NCI-H2196 treated with DMSO at 0.1 percent for 48 hours (cell line): Measurements from ENCODE around the gene SYT15.
"Not testable (repeated sequence)": the region's sequence is repeated elsewhere in the genome, so short reads cannot be mapped to it uniquely, and the experiment has no call there.

Source experiments
- DNase-seq: peaks from one replicate; lab custom pipeline; 2025; ENCODE audit not compliant: unreplicated experiment; lab: John Stamatoyannopoulos, UW

Gene SYT15

DNA sequence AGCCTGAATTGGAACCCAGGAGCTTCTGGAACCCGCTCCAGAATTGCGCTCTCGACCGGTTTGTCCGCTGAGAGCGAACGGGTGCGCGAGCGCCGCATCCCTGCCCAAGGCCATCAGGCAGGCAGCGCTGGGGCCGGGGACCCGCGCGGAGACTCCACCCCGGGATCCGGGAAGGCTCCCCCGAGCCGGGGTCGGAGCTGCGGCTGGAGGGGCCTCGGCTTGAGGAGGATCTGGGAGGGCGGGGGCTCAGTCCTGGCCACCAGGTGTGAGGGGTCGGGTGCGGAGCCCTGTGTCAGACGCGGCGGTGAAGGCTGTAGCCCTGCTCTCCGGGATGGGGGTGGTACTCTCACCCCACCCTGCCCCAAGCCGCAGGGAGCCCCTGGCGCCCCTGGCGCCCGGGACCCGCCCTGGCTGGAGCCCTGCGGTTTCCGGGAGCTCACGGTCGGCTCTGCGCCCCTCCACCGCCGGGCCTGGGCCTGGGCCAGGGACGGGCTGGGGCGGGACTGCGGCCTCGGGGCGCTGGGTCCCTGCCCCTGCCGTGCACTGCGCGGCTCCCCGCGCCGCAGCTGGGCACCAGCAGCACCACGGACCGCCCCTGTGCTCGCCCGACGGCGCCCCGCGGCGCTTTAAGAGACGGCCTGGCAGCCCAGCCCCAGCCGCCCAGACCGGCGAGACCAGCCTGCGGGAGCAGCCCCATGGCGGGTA is at the start of gene SYT15:
TSS of gene SYT15 (plus strand) at position 655 of the 705 bp plus-strand sequence. CDS start at position 696, 41 bp downstream.
- not testable (repeated sequence) for DNase-seq

DNA sequence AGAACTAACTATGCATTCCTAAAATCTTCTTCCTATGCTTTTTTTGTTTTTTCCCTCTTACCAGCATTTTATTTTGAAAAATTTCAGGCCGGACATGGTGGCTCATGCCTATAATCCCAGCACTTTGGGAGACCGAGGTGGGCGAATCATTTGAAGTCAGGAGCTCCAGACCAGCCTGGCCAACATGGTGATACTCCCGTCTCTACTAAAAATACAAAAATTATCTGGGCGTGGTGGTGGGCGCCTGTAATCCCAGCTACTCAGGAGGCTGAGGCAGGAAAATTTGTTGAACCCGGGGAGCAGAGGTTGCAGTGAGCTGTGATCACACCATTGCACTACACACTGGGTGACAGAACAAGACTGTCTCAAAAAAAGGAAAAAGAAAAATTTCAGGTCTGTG is 49.2 kb upstream of the SYT15 start:
- not testable (repeated sequence) for DNase-seq

DNA sequence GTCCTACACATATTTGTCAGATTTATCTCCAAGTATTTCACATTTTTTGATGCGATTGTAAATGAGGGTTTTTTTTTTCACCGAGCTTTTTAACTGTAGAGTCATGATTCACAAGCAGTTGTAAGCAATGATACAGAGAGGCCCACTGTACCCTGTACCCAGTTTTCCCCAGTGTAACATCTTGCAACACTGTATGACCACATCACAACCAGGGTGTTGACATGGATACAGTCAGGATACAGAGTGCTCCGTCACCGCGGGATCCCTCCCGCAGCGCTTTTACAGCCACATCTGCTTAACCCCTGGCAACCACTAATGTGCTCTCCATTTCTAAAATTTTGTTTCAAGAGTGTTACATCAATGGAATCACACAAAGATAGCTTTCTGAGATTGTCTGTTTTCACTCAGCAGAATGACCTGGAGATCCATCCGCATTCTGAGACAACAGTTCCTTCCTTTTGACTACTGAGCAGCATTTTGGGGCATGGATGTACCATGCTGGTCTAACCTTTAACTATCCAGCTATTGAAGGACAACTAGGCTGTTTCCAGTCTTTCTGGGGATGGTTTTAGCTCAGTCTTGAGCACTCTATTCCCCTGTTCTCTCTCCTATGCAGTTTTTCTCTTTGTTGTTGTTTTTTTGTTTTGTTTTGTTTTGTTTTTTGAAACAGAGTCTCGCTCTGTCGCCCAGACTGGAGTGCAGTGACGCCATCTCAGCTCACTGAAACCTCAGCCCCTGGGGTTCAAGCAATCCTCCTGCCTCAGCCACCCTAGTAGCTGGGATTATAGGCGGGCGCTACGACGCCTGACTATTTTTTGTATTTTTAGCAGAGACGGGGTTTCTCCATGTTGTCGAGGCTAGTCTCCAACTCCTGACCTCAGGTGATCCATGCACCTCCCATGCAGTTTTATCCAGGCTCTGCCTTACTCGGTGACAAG is 48.4 kb upstream of the SYT15 start:
- no peak for DNase-seq

DNA sequence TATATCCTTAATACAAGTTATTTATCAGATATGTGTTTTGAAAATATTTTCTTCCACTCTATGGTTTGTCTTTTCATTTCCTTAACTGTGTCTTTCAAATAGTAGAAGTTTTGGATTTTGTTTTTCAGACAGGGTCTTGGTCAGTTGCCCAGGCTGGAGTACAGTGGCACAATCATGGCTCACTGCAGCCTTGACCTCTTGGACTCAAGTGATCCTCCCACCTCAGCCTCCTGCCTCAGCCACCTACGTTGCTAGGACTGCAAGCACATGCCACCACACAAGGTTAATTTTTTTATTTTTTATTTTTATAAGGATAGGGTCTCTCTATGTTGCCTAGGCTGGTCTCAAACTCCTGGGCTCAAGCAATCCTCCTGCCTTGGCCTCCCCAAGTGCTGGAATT is 46.7 kb upstream of the SYT15 start:
- not testable (repeated sequence) for DNase-seq

DNA sequence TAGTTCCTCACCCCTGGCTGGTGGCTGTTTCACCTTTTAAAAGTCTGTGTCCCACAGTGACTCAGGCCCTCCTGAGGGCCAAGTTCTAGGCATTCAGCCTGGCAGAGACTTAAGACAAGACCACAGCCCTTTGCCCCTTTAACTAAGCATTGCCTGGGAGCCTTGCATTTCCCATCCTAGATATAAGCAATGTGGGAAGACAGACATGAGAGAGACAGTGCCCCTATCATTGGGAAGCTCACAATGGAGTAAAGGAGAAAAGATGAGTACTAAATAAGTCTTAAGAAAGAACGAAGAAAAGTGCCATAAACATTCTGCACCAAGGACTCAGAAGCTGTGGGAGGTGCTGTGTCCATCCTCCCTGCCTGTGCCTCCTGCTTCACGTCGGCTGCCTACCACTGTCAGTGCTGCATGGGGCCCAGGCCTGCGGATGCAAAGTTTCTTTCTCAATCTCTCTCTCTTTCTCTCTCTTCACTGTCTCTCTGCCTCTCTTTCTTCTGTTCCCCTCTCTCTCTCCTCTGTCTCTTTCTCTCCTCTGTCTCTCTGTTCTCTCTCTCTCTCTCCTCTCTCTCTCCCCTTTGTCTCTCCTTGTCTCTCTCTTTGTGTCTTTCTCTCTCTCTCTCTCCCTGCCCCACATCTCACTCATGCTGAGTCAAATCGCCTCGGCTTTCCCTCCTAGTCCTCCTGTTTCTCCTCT is 44.0 kb upstream of the SYT15 start:
- no peak for DNase-seq

DNA sequence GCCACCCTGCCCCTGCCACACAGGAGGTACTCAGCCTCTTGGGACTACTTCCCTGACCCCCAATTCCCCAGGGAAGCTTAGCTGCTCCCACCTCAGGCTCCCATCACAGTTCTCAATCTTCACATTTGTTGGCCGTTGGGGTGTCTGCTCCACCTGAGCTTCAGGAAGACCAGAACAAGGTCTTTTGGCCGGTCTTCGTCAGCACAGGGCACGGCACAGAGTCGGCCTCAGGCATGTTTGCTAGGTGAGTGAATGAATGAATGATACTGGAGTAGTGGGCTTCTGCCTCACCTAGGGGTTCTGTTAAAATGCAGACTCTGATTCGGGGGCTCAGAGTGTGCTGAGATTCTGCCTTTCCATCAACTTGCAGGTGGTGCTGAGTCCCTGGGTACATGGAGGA is 42.8 kb upstream of the SYT15 start:
- no peak for DNase-seq

DNA sequence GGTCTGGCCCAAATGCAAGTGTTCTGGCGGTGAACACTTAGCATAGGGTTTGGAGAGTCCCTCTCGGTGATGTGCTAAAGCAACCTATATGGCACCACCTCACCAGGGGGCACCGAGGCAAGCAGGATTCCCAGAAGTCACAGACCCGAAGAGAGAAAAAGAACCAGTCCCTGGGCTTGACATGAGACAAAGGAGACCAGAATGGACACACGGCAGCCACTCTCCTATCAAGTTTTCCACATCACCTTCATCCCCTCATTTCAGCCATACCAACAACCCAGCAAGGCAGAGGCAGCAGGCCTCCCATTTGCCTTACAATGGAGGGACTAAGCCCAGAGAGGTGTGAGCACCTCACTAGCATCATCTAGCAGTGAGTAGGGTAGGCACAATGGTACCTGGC is 42.1 kb upstream of the SYT15 start:
- no peak for DNase-seq

DNA sequence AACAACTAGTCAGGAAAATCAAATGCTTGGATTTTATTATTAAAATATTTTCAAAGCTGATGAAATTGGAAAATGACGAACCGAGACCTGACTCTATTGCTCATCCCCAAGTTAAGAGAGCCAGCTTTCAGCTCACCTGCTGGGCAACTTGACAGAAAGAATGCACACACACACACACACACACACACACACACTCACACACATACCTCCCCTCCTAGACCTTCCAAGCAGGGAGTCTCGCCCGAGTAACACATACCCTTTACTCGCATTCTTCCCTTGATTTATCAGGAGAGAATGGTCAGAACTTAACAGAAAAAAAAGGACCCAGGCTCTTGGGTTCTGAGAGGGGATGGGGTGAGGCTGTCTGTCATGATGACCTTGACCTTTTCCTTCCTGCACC is 41.6 kb upstream of the SYT15 start:
- DNase-seq, result no peak

DNA sequence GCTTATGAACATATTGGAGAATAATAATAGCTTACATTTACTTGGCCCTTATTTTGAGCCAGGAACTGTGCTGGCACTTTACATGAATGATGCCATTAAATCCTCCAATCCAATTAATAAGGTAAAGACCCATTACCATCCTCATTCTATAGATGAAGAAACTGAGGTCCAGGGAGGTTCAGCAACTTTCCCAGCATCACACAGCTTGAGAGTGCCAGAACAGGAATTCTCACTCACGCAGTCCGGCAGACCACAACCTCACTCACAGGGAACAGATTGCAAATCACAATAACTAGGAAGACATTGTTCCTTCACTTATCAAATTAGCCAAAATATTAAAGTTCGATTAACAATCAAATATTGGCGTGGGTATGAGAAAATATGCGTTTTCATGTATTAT is 40.8 kb upstream of the SYT15 start:
- DNase-seq, result no peak

DNA sequence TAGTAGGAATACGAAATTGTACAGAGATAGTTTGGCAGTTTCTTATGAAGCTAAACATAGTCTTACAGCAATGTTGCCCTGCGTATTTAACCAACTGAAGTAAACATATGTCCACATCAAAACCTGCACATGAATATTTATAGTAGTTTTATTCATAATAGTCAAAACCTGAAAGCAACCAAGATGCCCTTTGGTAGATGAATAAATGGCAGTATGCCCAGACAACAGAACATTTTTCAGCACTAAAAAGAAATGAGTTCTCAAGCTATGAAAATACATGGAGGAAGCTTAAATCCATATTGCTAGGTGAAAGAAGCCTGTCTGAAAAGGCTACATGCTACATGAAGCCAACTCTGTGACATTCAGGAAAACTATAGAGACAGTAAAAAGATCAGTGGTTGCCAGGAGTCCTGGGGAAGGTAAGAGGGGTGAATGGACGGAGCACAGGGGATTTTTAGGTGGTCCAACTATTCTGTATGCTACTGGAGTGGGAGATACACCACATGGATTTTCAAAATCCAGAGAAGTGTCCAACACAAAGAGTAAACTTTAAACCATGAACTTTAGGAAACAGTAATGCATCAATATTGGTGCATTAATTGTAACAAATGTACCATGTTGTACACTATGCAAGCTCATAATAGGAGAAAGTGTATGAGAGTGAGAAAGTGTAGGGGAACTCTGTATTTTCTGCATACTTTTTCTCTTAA is 40.1 kb upstream of the SYT15 start:
- DNase-seq, result no peak

DNA sequence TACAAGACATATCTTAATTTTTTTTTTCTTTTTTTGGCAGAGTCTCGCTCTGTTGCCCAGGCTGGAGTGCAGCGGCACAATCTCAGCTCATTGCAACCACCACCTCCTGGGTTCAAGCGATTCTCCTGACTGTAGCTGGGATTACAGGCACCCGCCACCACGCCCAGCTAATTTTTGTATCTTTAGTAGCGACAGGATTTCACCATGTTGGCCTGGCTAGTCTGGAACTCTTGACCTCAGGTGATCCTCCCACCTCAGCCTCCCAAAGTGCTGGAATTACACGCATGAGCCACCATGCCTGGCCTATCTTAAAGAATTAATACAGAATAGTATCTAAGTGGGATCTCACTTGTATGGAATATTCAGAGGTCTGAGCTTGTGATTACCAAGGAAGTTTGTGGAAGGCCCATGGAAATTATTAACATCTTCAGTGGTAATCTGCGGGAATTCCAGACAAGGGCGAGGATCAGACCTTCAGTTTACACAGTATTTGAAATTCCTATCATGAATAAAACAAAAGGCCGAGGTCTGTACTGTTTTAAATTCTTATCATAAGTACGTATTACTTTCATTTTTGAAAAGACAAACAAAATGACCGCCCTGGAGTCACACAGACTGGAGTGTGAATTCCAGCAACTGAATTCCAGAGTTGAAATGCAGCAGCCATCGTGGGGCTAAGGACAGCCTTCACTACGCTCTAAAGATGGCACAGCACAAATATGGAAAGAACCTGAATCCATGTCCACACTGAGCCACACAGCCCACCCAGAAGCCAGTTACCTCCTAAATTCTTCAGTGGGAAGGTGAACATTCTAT is 39.1 kb upstream of the SYT15 start:
- no peak for DNase-seq

DNA sequence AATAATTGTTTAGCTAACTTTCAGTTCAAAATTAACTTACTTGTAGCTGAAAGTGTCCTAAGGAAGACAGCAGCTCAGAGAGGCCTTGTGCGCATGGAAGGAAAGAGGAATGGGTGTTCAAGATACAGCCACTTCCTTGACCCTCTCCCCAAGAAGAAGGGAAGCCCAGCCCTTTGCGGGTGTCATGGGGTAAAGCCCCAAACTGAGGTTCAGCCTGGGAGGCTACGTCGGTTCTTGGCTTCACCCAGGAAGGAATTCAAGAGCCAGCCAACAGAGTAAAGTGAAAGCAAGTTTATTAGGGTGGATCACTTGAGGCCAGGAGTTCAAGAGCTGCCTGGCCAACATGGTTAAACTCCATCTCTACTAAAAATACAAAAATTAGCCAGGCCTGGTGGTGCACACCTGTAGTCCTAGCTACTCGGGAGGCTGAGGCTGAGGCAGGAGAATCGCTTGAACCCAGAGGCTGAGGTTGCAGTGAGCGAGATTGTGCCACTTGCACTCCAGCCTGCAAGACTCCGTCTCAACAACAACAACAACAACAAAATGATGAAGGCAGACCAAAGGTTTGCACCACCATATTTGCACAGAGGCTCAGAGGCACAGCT is 38.4 kb upstream of the SYT15 start:
- DNase-seq, result no peak

DNA sequence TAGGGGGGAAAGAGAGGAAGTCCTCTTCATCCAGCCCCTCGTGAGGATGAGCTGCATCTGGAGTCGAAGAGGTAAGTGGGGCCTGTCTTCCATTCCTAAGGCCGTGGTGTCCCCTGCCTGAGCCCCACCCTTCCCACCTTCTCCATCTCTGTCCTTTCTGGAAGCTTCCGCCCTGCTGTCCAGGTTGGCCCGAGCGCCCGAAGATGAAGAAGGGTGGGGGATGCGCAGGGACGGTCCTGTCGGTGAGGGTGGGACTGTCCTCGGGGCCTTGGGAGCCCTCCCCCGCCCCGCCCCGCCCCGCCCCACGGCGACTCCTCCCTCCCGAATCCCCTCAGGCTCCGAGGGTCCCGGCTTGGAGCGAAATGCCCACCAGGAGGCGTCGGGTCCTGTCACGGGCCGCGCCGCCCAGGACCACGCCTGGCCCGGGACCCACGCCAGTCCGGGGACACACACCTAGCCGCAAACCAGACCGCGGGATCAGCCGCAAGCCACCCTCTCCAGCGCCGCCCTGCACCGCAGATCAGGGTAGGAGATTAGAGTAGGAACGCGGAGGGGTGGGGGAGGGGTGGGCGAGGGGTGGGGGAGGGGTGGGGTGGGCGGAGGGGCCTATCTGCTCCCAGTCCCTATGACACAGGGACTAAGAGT is 37.8 kb upstream of the SYT15 start:
- DNase-seq, result no peak

DNA sequence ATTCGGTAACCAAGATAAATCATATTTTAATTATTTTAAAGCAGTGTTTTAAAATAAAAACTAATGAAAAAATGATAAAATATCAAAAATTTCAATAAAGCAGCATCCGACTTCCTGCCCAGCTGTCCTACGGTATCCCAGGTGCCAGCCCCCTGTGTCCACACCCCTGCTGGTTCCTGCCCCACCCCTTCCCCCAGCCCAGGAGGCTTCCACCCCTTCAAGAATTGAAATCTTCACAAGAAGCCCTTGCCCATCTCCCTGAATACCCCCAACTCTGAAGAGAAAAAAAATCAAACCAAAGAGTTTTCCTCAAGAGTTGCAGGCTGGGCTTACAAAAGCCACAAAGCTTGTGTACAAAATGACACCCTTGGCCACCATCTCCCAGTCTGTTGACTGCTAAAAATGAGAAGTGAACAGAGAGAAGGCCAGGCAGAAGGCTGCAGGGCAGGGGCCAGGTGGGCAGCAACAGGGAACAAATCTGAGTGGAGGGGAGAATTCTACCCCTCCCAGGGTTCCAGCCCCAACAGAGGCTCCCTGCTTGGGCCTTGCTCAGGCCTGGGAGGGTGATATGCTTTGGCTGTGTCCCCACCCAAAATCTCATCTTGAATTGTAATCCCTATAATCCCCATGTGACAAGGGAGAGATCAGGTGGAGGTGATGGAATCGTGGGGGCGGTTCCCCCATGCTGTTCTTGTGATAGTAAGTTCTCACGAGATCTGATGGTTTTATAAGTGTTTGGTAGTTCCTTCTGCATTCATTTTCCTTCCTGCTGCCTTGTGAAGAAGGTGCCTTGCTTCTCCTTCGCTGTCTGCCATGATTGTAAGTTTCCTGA is 37.0 kb upstream of the SYT15 start:
- DNase-seq, result no peak

DNA sequence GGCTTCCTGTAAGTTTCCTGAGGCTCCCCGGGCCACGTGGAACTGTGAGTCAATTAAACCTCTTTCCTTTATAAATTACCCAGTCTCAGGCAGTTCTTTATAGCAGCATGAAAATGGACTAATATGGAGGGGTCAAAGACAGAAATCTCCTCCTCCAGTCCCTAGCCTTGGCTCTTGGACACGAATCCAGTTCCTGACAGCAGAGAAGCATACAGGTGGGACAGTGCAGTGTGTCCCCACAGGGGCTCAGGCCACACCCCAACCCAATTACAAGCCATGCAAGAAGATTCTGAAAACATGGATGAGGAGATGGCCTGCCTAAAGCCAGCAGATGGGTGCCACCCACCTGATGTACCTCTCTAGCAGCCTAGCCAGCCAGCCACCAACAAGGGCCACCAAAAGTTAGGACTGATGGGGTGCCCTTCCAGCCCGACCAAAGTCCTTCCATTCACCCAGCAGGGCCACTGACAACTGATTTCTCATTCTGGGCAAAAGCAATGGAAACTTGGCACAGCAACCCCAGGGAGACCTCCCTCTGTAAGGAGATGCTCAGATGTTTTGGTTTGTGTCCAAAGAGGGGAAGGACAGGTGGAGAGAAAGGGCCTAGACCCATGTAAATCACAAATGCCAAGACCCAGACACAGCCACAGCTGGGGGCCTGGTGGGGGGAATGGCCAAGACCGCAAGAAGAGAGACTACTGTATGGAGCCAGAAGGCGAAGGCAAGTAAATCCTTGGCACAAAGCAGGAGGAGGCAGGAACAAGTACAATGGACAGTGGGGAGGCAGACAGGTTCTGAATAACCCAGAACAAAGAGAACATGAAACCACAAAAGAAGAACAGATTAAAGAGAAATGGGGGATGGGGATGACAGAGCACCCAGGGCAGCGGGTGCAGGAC is 36.1 kb upstream of the SYT15 start:
- no peak for DNase-seq

DNA sequence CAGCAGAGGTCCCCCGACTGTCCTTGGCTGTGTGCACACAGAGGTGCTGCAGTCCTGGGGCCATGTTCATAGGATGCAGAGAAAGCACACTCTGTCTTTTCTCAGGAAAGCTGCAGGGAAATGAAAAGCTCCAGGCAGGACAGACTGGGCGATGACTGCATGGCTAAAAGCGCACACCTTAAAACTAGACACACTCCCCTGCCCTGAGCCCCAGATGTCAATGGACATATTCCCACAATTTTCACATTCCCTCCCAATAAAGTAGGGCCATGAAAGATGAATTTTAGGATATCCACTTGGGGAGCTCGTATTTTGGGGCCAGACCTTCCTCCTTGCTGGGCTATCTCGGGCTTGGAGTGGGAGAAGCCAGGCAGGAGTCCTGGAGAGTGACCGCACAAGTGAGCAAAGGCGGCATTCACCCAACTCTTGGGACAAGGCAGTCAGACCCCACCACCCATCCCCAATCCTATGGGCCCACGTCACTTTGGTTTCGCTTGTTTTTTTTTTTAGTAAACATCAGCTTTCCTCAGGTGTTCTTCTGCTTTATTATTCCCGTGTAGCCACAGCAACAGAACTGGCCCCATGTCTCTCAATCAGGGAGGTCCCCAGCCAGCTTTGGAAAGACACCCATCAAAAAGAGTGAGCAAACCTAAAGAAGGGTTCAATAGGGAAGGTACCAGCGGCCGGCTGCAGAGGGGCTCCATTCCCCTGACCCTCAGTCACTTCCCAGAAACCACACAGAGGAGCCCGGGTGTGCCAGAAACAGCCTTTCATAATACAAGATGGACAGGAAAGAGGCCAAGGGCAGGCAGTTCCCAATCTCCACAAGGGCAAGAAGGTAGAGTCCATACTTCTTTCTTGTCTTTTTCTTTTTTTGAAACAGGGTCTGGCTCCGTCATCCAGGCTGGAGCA is 35.2 kb upstream of the SYT15 start:
- no peak for DNase-seq
